Measurements from ENCODE around the gene MORN1. TPM values are rescaled to one million over a fixed set of nuclear protein-coding genes. Genes with fewer than 3 reads are reported as not detected.

Gene MORN1
- polyA plus RNA-seq, 1 donor (not counting 4 experiments of a cell fraction or from before 2014, with no cell fraction given), result 2.1 TPM

DNA sequence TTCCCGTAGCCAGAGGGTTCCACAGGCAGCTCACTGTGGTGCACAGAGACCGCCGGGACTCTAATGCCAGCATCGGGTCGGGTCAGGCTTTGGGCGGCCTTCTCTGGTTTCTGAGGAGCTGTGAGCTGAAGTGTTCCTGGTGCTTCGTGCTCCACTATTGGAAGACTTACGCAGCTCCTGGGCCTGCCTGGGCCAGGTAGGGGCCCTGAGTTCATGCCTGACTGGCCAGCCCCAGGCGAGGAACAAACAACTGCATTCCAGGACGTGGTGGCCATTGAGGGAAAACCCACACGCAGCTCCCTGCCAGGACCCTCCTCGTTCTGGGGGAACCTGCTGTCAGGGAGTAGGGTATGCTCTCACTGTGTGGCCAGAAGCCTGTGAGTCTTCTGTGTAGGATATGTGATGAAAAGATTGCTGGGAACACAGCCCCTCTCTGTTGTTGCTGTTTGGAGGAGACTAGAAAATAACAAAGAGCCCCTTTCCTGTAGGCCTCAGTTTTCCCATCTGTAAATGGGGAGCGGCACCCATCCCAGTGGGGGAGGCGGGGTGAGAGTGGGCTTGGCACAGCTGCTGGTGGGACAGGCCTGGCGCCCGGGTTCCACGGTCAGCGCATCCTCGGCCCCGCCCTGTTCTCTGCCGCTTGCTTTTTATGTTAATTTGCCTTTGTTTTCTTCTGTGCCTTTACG lies 8.7 kb upstream of the MORN1 start:
- no peak for TF ChIP-seq EZH2 (IDR thresholded peaks at IDR 0.05; ENCODE audit: low read length)
- TF ChIP-seq, protein P1, sequence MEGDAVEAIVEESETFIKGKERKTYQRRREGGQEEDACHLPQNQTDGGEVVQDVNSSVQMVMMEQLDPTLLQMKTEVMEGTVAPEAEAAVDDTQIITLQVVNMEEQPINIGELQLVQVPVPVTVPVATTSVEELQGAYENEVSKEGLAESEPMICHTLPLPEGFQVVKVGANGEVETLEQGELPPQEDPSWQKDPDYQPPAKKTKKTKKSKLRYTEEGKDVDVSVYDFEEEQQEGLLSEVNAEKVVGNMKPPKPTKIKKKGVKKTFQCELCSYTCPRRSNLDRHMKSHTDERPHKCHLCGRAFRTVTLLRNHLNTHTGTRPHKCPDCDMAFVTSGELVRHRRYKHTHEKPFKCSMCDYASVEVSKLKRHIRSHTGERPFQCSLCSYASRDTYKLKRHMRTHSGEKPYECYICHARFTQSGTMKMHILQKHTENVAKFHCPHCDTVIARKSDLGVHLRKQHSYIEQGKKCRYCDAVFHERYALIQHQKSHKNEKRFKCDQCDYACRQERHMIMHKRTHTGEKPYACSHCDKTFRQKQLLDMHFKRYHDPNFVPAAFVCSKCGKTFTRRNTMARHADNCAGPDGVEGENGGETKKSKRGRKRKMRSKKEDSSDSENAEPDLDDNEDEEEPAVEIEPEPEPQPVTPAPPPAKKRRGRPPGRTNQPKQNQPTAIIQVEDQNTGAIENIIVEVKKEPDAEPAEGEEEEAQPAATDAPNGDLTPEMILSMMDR (optimal IDR thresholded peaks at IDR 0.05 in 1 of 3, IDR thresholded peaks at IDR 0.05 in 1 of 3, conservative IDR thresholded peaks at IDR 0.05 in 1 of 3; ENCODE audit: extremely low read depth in 1 of 3, insufficient read depth in 2 of 3, low read length in 3 of 3), result no peak
- H2AFZ ChIP-seq (ENCODE audit: control insufficient read depth, low read length), result no peak overlapping the region
- H3K79me2 ChIP-seq (ENCODE audit: control insufficient read depth, insufficient read depth, low read length), result peaks cover 49% of the 10 kb centered on the region
- H3K4me1 ChIP-seq (ENCODE audit: control insufficient read depth, extremely low read depth, insufficient read depth, low read length), result no peaks in the 10 kb centered on the region
- no peak overlapping the region for H3K4me3 ChIP-seq (ENCODE audit: control insufficient read depth in 2 of 3, extremely low read depth in 1 of 3, insufficient read depth in 2 of 3, low read depth in 1 of 3, low read length in 3 of 3)
- FAIRE-seq (no peak), DNase-seq (ENCODE audit: low read depth, low spot score) (no peak)
- no peak overlapping the region for H3K9ac ChIP-seq (ENCODE audit: control insufficient read depth, extremely low read depth, insufficient read depth, low read length)
- no peaks in the 10 kb centered on the region for H4K20me1 ChIP-seq (ENCODE audit: control insufficient read depth, extremely low read depth, insufficient read depth, low read length)
- no peak overlapping the region for H3K4me2 ChIP-seq (ENCODE audit: control insufficient read depth, extremely low read depth, insufficient read depth, low read depth, low read length)
- peaks cover 41 to 69% of the 10 kb centered on the region in 2 experiments for H3K36me3 ChIP-seq (ENCODE audit: control insufficient read depth in 2 of 2, extremely low read depth in 1 of 2, insufficient read depth in 2 of 2, low read length in 2 of 2)
- no peaks in the 10 kb centered on the region for H3K9me1 ChIP-seq (ENCODE audit: control insufficient read depth, extremely low read depth, insufficient read depth, low read length)
- H3K27me3 ChIP-seq (ENCODE audit: control insufficient read depth, extremely low read depth, insufficient read depth, low read length), result no peaks in the 10 kb centered on the region
- H3K27ac ChIP-seq (ENCODE audit: control insufficient read depth, insufficient read depth, low read length), result no peak overlapping the region
- no peaks in the 10 kb centered on the region for H3K9me3 ChIP-seq (ENCODE audit: control insufficient read depth, low read depth, low read length)
- dilution Hi-C loops (cut with MboI; ENCODE audit: extremely low pct_ligation_motif_present, low sequenced_read_pairs), result loop anchor here (25.0 kb wide), 1 partner anchor 1012 kb away; no protein-coding TSS in a partner anchor

DNA sequence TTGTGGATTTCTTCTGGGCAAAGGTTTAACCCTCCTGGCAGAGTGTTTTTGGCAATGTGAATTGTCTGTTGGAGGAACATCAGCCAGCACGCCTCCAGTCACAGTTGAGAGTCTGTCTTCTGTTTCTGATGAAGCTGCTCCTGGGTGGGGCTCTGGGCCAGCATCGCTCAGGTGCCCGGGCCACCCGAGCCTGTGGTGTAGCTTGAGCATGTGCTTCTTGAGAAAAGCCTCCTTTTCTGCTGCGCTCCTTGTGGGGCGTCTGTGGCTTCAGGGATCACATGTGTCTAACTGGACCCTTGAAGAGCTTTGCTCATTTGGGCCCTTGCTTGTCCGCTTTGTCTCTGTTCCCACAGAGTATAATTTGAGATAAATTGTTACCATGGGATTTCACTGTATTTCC lies 7.5 kb upstream of the MORN1 start:
- no peak overlapping the region for H3K9ac ChIP-seq (ENCODE audit: control insufficient read depth, extremely low read depth, insufficient read depth, low read length)
- H3K27me3 ChIP-seq (ENCODE audit: control insufficient read depth, extremely low read depth, insufficient read depth, low read length), result no peaks in the 10 kb centered on the region
- peaks cover 3% of the 10 kb centered on the region for H4K20me1 ChIP-seq (ENCODE audit: control insufficient read depth, extremely low read depth, insufficient read depth, low read length)
- H3K4me3 ChIP-seq (ENCODE audit: control insufficient read depth in 2 of 3, extremely low read depth in 1 of 3, insufficient read depth in 2 of 3, low read depth in 1 of 3, low read length in 3 of 3), result no peak overlapping the region
- FAIRE-seq (no peak), DNase-seq (ENCODE audit: low read depth, low spot score) (no peak)
- H3K27ac ChIP-seq (ENCODE audit: control insufficient read depth, insufficient read depth, low read length), result no peak overlapping the region
- no peaks in the 10 kb centered on the region for H3K9me3 ChIP-seq (ENCODE audit: control insufficient read depth, low read depth, low read length)
- H2AFZ ChIP-seq (ENCODE audit: control insufficient read depth, low read length), result no peak overlapping the region
- dilution Hi-C loops (cut with MboI; ENCODE audit: extremely low pct_ligation_motif_present, low sequenced_read_pairs), result no loop called here
- peaks cover 61% of the 10 kb centered on the region for H3K79me2 ChIP-seq (ENCODE audit: control insufficient read depth, insufficient read depth, low read length)
- H3K4me1 ChIP-seq (ENCODE audit: control insufficient read depth, extremely low read depth, insufficient read depth, low read length), result no peaks in the 10 kb centered on the region
- TF ChIP-seq EZH2 (IDR thresholded peaks at IDR 0.05; ENCODE audit: low read length), result no peak
- TF ChIP-seq, protein P1 (optimal IDR thresholded peaks at IDR 0.05 in 1 of 3, IDR thresholded peaks at IDR 0.05 in 1 of 3, conservative IDR thresholded peaks at IDR 0.05 in 1 of 3; ENCODE audit: extremely low read depth in 1 of 3, insufficient read depth in 2 of 3, low read length in 3 of 3), result no peak
- no peak overlapping the region for H3K4me2 ChIP-seq (ENCODE audit: control insufficient read depth, extremely low read depth, insufficient read depth, low read depth, low read length)
- peaks cover 42 to 77% of the 10 kb centered on the region in 2 experiments for H3K36me3 ChIP-seq (ENCODE audit: control insufficient read depth in 2 of 2, extremely low read depth in 1 of 2, insufficient read depth in 2 of 2, low read length in 2 of 2)
- no peaks in the 10 kb centered on the region for H3K9me1 ChIP-seq (ENCODE audit: control insufficient read depth, extremely low read depth, insufficient read depth, low read length)
